PC-3 (cell line): ENCODE data around the gene KRTAP5-10. TPM values are rescaled to one million over a fixed set of nuclear protein-coding genes. Genes with fewer than 3 reads are reported as not detected.
"Not testable (repeated sequence)": the region's sequence is repeated elsewhere in the genome, so short reads cannot be mapped to it uniquely, and the experiment has no call there.

Source experiments
- ATAC-seq: fragments of 200-7000 bp; cut with Tn5 transposase; 2 replicates; pipeline ENCODE4 v1.9.1; 2020; ENCODE audit warnings: mild to moderate bottlenecking, moderate library complexity
- BruUV-seq: library from RNA; stranded (reverse); fragments of 400-500 nt; replicated peaks from 2 replicates; lab custom pipeline; 2021; lab: Mats Ljungman, UMichigan
- CTCF ChIA-PET: fragments of 300-600 bp; sonication (Branson Sonifier 250); formaldehyde crosslinking; loops from one replicate; lab custom pipeline; 2022; ENCODE audit warnings: antibody characterized with exemption; lab: Charles Lee
- POLR2A ChIA-PET: fragments of 300-600 bp; sonication (Branson Sonifier 250); formaldehyde crosslinking; loops from one replicate; lab custom pipeline; 2022; ENCODE audit warnings: antibody characterized with exemption; ENCODE audit not compliant: unreplicated experiment; lab: Charles Lee
- DNase-seq: peaks from one replicate; pipeline ENCODE4 v3.0.0-alpha.2; 2015
- H2AFZ ChIP-seq: fragments of 300-600 bp; sonication (generic); 2 replicates; pipeline ENCODE4 v1.6.0; 2016; ENCODE audit warnings: antibody characterized with exemption, low read length
- H3F3A ChIP-seq: fragments of 300-600 bp; sonication (generic); one replicate; pipeline ENCODE4 v1.6.0; 2017; ENCODE audit warnings: antibody characterized with exemption, low read length, control low read depth, mild to moderate bottlenecking; ENCODE audit not compliant: unreplicated experiment
- H3K27ac ChIP-seq: fragments of 300-600 bp; sonication (generic); 2 replicates; pipeline ENCODE4 v1.5.1; 2016; ENCODE audit warnings: mild to moderate bottlenecking, low read length
- H3K27me3 ChIP-seq: fragments of 300-600 bp; sonication (generic); 2 replicates; pipeline ENCODE4 v1.6.1; 2016; ENCODE audit warnings: low read length, mixed read lengths
- H3K36me3 ChIP-seq: fragments of 300-600 bp; sonication (generic); 2 replicates; pipeline ENCODE4 v1.6.1; 2016; ENCODE audit warnings: low read depth, mixed run types, low read length, mixed read lengths
- H3K4me1 ChIP-seq: fragments of 300-600 bp; sonication (generic); 2 replicates; pipeline ENCODE4 v1.5.1; 2016; ENCODE audit warnings: low read length; ENCODE audit not compliant: insufficient read depth
- H3K4me2 ChIP-seq: fragments of 300-600 bp; sonication (generic); 2 replicates; pipeline ENCODE4 v1.6.0; 2016; ENCODE audit warnings: low read length
- H3K4me3 ChIP-seq: fragments of 300-600 bp; sonication (generic); 2 replicates; pipeline ENCODE4 v1.5.1; 2016; ENCODE audit warnings: mild to moderate bottlenecking, low read length, mixed read lengths
- H3K79me2 ChIP-seq: fragments of 300-600 bp; sonication (generic); 2 replicates; pipeline ENCODE4 v1.6.1; 2017; ENCODE audit warnings: low read length, mixed read lengths
- H3K9ac ChIP-seq: fragments of 300-600 bp; sonication (generic); 2 replicates; pipeline ENCODE4 v1.6.0; 2016; ENCODE audit warnings: mild to moderate bottlenecking, low read length
- H3K9me2 ChIP-seq: fragments of 300-600 bp; sonication (generic); replicated peaks from 2 replicates; pipeline ENCODE4 v1.6.1; 2016; ENCODE audit warnings: mixed run types, low read length, mixed read lengths
- H3K9me3 ChIP-seq: fragments of 300-600 bp; sonication (generic); 2 replicates; pipeline ENCODE4 v1.6.1; 2016; ENCODE audit warnings: low read length, mixed read lengths
- H4K20me1 ChIP-seq: fragments of 300-600 bp; sonication (generic); 2 replicates; pipeline ENCODE4 v1.6.1; 2016; ENCODE audit warnings: low read length, mixed read lengths
- EZH2 ChIP-seq: fragments of 300-600 bp; sonication (generic); IDR thresholded peaks from one replicate; pipeline ENCODE4 v1.6.1; 2017; ENCODE audit warnings: antibody characterized with exemption, mild to moderate bottlenecking, low read length; ENCODE audit not compliant: unreplicated experiment
- EZH2phosphoT487 ChIP-seq: fragments of 300-600 bp; sonication (generic); IDR thresholded peaks from 2 replicates; pipeline ENCODE4 v1.6.1; 2018; ENCODE audit warnings: mild to moderate bottlenecking, antibody characterized with exemption, low read length, borderline replicate concordance
- intact Hi-C: fragments of 100-400 bp; cut with micrococcal nuclease; formaldehyde crosslinking; loops from 2 replicates; pipeline ENCODE4 v1.9.0; 2023
- total RNA-seq: library from RNA; depleted of rRNA; stranded (reverse); fragments of >200 nt; gene quantifications from 2 replicates; pipeline ENCODE4 v1.2.3, GENCODE V29; 2014
- TF ChIP-seq, protein P1 (sequence below): fragments of 300-600 bp; sonication (generic); conservative IDR thresholded peaks from 2 replicates; pipeline ENCODE4 v1.5.1; 2017; ENCODE audit warnings: antibody characterized with exemption, low read depth, mild to moderate bottlenecking, low read length

KRTAP5-10 gene
- total RNA-seq, 1 experiment from 2014 or later, result not detected

DNA sequence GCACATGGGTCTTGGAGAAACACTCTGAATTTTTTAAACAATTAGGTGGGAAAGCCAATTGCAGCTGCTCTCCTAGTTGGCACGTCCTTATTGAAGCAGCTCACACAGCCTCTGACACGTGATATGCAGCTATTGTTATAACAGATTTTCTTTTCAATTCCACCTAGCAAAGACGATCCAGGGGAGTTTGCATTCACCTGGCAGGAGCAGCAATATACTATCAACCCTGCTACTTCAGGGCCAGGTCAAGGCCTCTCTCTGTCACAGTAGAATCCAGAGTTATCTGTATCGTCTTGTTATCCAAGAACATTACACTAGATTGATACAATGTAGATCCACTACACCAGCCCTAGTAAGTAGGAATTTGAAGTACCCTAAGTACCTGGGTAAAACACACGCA, 9.1 kb downstream of the KRTAP5-10 start:
- POLR2A ChIA-PET, result no interaction called here
- no peak for ATAC-seq

DNA sequence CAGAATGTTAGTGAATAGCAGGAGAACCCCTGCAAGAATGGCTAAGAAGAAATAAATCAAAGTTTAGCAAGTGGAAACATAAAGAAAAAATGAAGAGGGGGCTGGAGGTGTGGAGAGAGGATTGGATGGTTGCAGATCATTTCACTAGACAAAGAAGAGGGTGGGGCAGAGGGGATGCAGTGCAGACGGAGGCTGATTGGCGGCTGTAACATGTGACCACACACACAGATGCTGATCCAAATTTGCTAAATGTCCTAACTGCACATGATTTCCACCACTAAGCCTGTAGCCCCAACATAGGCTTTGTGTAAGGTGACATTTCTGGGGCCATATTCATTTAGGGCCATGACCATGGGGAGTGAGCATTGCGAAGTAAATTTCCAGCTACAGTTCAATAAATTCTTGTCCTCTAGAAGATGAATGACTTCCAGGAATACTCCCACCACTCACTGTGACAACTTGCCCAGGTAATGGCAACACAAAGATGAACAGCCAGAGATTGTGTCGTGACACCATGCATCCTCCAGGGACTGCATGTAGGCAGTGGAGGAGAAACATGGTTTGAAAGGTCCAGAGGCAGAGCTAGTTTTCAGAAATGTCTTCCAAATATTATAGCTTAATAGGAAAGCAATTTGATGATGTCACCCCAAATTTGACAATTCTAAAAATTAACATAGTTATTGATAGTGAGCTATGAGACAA, 10.5 kb downstream of the KRTAP5-10 start:
- no peak overlapping the region for H3K27ac ChIP-seq
- BruUV-seq, result no TSS peak
- intact Hi-C loops, result no loop called here
- ChIA-PET POLR2A (no interaction called here), CTCF (no interaction called here)
- H3K4me1 ChIP-seq, result peaks cover 8% of the 10 kb centered on the region
- no peaks in the 10 kb centered on the region for H4K20me1 ChIP-seq
- TF ChIP-seq EZH2 (no peak), EZH2phosphoT487 (no peak)
- TF ChIP-seq, protein P1, sequence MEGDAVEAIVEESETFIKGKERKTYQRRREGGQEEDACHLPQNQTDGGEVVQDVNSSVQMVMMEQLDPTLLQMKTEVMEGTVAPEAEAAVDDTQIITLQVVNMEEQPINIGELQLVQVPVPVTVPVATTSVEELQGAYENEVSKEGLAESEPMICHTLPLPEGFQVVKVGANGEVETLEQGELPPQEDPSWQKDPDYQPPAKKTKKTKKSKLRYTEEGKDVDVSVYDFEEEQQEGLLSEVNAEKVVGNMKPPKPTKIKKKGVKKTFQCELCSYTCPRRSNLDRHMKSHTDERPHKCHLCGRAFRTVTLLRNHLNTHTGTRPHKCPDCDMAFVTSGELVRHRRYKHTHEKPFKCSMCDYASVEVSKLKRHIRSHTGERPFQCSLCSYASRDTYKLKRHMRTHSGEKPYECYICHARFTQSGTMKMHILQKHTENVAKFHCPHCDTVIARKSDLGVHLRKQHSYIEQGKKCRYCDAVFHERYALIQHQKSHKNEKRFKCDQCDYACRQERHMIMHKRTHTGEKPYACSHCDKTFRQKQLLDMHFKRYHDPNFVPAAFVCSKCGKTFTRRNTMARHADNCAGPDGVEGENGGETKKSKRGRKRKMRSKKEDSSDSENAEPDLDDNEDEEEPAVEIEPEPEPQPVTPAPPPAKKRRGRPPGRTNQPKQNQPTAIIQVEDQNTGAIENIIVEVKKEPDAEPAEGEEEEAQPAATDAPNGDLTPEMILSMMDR, result no peak
- no peak overlapping the region for H3K9ac ChIP-seq
- DNase-seq (no peak), ATAC-seq (no peak)
- no peaks in the 10 kb centered on the region for H3K9me3 ChIP-seq
- H2AFZ ChIP-seq, result no peak overlapping the region
- no peaks in the 10 kb centered on the region for H3K79me2 ChIP-seq
- peaks cover 21% of the 10 kb centered on the region for H3K27me3 ChIP-seq
- H3K9me2 ChIP-seq, result no peaks in the 10 kb centered on the region
- no peaks in the 10 kb centered on the region for H3K36me3 ChIP-seq
- no peaks in the 10 kb centered on the region for H3F3A ChIP-seq
- no peak overlapping the region for H3K4me2 ChIP-seq
- no peak overlapping the region for H3K4me3 ChIP-seq

More for the DNA sequence above, 9.1 kb downstream of the KRTAP5-10 start:
- Histone ChIP-seq H2AFZ (no peak overlapping the region), H3K4me1 (peaks cover 3% of the 10 kb centered on the region; the same call in 1 of the 2 replicates), H3K4me2 (no peak overlapping the region), H3K9ac (no peak overlapping the region), H3K27me3 (peaks cover 21% of the 10 kb centered on the region), H3F3A (no peaks in the 10 kb centered on the region), H3K79me2 (no peaks in the 10 kb centered on the region), H3K27ac (no peak overlapping the region), H3K9me3 (no peaks in the 10 kb centered on the region), H3K36me3 (no peaks in the 10 kb centered on the region), H3K9me2 (no peaks in the 10 kb centered on the region), H4K20me1 (no peaks in the 10 kb centered on the region), H3K4me3 (no peak overlapping the region)
- BruUV-seq, result no TSS peak
- TF ChIP-seq, protein P1, result no peak
- no peak for TF ChIP-seq EZH2phosphoT487
- no peak for TF ChIP-seq EZH2
- intact Hi-C loops, result no loop called here
- DNase-seq, result no peak
- CTCF ChIA-PET, result no interaction called here

DNA sequence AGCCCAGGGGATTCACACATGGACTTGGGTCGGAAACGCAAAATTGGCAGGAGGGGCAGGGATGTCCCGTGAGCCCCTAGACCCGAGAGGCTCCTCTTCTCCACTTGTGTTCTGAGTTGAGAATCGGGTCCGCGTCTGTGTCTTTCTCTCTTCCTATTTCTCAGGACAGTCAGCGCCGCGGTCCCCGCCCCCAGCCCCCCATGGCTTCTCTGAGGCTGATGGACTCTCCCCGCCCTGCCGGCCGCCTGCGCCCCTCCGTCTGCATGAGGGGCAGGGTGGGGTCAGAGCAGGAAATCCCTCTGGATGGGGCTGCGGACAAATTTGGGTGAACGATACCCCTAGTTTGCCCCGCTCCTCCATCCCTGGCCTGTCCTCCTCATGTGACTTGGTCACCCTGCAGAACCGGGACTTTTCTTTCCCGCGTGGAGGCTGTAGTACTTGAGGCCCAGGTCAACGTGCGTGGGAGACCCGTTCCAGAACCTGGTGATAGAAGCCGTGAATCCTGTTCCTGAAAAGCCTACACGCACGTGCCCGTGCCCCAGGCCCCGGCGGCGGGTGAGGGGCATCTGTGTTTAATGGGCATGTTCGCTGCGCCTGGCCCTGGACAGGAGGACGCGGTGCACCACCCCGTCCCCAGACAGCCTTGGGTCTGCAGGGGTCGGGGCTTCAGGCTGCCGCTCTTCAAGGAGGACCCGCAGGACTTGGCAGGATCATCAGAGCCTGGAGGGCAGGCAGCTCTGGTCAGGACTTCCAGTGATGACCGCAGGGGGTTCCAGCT, 11.5 kb downstream of the KRTAP5-10 start:
- ATAC-seq, H3K9ac ChIP-seq, H3K9me3 ChIP-seq, H3K36me3 ChIP-seq, H3K4me2 ChIP-seq, DNase-seq, CTCF ChIA-PET, intact Hi-C loops, BruUV-seq, H3K27ac ChIP-seq, H4K20me1 ChIP-seq, H2AFZ ChIP-seq, POLR2A ChIA-PET, H3K9me2 ChIP-seq, H3K79me2 ChIP-seq, H3K4me3 ChIP-seq, H3F3A ChIP-seq: not testable (repeated sequence)
- H3K4me1 ChIP-seq, result peaks cover 13% of the 10 kb centered on the region
- H3K27me3 ChIP-seq, result peaks cover 21% of the 10 kb centered on the region
